ENCODE results near the gene NEAT1. TPM values are rescaled to one million over a fixed set of nuclear protein-coding genes. Genes with fewer than 3 reads are reported as not detected.

The NEAT1 gene
- total RNA-seq, 1 donor from 2014 or later, result 308 TPM

DNA sequence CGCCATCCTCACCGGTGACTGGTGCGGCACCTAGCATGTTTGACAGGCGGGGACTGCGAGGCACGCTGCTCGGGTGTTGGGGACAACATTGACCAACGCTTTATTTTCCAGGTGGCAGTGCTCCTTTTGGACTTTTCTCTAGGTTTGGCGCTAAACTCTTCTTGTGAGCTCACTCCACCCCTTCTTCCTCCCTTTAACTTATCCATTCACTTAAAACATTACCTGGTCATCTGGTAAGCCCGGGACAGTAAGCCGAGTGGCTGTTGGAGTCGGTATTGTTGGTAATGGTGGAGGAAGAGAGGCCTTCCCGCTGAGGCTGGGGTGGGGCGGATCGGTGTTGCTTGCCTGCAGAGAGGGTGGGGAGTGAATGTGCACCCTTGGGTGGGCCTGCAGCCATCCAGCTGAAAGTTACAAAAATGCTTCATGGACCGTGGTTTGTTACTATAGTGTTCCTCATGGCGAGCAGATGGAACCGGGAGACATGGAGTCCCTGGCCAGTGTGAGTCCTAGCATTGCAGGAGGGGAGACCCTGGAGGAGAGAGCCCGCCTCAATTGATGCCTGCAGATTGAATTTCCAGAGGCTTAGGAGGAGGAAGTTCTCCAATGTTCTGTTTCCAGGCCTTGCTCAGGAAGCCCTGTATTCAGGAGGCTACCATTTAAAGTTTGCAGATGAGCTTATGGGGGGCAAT lies 1.1 kb downstream of the NEAT1 start:
- DNase-seq, result no peak

DNA sequence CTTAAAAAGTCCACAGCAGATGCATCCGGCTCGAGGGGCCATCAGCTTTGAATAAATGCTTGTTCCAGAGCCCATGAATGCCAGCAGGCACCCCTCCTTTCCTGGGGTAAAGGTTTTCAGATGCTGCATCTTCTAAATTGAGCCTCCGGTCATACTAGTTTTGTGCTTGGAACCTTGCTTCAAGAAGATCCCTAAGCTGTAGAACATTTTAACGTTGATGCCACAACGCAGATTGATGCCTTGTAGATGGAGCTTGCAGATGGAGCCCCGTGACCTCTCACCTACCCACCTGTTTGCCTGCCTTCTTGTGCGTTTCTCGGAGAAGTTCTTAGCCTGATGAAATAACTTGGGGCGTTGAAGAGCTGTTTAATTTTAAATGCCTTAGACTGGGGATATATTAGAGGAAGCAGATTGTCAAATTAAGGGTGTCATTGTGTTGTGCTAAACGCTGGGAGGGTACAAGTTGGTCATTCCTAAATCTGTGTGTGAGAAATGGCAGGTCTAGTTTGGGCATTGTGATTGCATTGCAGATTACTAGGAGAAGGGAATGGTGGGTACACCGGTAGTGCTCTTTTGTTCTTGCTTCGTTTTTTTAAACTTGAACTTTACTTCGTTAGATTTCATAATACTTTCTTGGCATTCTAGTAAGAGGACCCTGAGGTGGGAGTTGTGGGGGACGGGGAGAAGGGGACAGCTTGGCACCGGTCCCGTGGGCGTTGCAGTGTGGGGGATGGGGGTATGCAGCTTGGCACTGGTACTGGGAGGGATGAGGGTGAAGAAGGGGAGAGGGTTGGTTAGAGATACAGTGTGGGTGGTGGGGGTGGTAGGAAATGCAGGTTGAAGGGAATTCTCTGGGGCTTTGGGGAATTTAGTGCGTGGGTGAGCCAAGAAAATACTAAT lies 1.9 kb downstream of the NEAT1 start:
- DNase-seq, result no peak

DNA sequence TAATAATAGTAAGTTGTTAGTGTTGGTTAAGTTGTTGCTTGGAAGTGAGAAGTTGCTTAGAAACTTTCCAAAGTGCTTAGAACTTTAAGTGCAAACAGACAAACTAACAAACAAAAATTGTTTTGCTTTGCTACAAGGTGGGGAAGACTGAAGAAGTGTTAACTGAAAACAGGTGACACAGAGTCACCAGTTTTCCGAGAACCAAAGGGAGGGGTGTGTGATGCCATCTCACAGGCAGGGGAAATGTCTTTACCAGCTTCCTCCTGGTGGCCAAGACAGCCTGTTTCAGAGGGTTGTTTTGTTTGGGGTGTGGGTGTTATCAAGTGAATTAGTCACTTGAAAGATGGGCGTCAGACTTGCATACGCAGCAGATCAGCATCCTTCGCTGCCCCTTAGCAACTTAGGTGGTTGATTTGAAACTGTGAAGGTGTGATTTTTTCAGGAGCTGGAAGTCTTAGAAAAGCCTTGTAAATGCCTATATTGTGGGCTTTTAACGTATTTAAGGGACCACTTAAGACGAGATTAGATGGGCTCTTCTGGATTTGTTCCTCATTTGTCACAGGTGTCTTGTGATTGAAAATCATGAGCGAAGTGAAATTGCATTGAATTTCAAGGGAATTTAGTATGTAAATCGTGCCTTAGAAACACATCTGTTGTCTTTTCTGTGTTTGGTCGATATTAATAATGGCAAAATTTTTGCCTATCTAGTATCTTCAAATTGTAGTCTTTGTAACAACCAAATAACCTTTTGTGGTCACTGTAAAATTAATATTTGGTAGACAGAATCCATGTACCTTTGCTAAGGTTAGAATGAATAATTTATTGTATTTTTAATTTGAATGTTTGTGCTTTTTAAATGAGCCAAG lies 2.7 kb downstream of the NEAT1 start:
- peak; percentile 62 for DNase-seq

DNA sequence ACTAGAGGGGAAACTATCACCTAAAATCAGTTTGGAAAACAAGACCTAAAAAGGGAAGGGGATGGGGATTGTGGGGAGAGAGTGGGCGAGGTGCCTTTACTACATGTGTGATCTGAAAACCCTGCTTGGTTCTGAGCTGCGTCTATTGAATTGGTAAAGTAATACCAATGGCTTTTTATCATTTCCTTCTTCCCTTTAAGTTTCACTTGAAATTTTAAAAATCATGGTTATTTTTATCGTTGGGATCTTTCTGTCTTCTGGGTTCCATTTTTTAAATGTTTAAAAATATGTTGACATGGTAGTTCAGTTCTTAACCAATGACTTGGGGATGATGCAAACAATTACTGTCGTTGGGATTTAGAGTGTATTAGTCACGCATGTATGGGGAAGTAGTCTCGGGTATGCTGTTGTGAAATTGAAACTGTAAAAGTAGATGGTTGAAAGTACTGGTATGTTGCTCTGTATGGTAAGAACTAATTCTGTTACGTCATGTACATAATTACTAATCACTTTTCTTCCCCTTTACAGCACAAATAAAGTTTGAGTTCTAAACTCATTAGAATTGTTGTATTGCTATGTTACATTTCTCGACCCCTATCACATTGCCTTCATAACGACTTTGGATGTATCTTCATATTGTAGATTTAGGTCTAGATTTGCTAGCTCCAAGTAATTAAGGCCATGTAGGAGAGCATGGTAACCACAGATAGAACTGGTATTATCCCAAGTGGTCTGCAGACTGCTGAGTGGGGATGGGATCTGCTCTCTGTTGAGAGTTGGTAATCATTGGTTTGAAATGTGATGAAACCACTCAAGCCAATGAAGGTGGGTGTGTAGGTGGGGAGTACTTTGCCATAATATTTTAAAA lies 3.6 kb downstream of the NEAT1 start:
- peak; percentile 74 for DNase-seq

DNA sequence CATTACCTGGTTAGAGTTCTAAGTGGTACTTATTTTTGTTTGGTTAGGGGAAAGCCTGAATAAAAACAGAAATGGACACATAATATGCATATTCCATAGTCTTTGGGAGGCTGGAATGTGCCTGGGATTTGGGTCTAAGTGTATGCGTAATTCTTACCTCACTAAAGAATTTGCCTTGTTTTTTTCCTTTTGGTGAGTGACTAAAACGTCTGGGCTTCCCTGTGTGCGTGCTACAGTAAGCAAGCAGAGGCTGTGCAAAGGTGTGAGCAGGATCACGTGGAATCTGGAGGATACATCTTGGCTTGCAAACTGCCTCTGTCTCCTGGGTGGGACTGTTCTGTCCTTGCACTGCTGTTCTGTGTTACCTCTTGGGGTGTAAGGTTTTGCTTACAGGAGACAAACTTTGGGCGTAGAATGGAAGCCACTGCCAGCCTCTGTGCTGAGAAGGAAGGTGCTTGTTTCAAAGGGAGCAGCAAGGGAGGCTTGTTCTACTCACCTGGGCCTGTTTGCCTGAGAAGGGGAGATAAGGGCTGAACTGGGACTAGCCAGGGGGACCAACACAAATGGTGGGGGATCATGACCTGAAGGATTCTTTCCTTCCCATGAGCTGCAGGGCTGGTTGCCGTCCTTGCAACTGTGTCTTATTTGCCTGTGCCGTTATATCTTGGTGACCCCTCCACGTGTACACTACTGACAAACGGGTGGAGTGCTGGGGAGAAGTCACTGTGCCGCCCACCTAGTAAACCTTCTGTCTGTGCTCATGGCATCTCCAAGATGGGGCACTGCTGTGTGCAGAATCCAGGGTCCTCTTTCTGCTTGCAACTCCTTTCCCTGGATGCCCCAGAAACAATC lies 4.5 kb downstream of the NEAT1 start:
- DNase-seq, result no peak

DNA sequence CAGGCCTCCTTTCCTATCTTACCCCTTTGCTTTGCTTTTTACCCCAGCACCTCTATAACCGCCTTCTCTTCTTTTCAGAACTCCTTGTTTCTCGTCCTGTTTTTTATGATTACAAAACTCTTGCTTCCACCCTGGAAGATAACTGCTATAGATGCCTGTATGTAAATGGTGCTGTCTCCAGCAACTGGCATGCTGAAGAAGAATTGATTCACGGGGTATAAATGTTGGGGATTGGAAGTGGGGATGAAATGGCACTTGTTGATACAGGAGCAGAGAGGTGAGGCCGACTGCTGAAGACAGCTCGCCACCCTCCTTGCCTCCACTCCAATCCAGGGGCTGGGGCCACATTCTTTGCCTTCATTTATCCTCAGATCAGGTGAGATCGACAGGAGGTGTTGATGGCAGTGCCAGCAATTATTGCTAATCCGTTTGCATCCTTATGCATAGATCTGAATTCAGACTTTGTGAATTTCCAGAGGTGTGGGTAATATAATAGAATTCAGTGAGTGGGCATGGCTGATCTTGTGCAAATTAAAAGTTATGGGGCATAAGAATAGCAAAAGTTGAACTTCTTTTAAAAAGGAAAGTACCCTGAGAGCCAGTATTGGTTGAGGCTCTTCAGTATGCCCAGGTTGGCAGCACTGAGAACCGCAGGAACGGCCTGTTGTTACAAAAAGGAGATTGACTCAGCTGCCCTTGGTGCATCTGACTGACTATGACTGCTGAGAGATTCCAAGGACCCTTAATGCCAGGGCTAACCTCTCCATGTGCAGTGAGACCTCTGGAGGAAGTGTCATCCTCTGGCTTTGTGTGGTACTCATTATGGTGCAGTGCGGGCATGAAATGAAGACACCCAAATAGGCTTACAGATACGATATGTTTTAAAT lies 5.3 kb downstream of the NEAT1 start:
- DNase-seq, result no peak

DNA sequence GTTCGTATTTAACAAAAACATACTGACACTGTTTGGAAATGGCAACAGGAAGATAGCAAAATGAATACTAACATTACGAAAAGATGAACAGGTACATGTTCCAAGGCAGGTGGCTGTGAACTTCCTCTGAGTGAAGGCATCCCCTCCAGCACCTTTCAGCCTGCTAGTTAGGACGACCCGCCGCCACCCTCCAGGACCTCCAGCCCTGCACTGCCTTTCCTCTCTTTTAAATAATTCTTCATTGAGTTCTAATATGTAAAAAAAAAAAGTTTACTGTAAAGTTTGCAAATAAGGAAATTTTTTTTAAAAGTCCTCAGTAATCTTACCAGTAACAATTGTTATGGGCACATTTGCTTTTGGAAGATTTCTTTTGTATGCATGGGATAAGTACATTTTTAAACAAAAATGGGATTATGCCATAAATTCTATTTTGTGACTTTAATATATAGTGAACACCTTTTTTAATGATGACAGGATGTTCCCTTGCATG lies 6.0 kb downstream of the NEAT1 start:
- DNase-seq, result no peak

DNA sequence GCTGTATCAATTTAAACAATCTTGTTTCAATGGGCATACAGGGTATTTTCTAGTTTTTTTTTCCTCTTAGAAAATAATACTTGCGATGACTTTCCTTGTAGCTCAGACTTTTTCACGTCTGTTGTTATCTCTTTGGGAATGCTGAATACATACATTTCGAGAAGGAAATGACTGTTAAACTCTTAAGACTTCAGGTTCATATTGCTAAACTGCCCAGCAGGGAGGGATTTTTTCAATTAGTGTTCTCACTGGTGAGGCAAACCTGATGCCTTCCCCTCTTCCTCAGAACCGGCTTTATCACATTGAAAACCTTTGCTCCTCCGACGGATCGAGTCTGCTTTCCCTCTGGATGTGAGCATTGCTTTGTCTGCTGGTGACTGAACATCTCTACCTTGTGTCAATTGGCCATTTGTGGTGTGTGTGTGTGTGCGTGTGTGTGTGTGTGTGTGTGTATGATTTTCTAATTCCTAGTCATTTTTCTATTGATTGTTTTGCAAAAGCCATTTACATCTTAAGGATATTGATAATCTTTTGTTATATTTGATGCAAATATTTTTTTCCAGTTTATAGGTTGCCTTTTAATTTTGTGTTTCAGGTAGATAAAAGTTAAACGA lies 6.6 kb downstream of the NEAT1 start:
- no peak for DNase-seq

DNA sequence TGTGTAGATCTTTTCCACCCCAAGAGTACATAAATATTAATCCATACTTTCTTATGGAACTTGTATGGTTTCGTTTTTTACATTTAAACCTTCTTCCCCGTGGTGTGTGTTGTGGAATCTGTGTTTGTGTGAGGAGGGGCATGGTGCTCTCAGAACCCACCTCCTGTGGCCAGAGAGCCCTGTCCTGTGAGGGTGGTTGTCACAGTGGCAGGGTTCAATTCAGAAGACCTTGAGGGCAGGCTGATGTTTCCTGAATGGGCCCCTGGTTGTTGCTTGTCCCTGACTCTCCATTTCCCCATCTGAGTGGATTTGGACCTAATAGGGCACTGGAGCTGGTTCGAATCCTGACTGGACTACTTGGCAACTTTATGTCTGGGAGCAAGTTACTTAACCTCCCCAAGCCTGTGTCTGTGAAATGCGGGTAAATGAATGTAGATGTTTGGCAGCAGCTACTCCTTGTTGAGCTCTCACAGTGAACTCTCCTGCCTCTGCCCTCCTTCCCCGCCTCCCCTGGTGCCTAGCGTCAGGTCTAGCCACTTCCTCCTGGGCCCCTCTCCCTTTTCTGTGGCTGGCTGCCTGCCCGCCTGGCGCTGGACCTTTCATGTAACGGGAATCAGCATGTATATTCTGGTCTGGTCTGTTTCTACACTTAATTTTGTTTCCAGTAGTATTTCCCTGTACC lies 7.3 kb downstream of the NEAT1 start:
- no peak for DNase-seq

DNA sequence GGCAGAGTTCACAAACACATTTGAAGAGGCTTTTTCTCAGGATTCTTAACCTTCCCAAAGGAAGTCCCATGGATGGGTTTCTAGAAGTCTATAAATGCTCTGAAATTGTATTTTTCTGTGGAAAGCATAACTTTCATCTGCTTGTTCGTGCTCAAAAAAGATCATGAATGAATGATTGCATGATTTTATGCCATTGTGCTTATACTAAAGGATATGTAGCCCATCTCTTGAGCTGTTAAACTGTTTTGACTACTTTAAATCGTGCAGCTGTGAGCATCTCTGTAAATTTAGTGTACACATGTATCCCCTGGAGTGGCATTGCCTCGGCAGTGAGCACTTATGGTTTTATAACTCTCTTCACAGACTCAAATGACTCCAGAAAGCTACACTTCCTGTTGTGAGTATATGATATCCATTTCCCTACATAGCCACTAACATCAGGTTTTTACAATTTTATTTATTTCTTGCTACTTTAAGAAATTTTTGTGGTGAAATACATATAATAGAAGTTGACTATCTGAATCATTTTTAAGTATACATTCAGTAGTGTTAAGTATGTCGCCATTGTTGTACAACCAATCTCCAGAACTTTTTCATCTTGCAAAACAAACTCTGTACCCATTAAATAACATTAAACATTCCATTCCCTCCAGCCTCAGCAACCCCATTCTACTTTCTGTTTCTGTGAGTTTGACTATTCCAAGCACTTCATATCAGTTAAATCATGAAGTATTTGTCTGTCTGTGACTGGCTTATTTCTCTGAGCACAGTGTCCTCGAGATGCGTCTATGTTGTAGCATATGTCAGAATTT lies 8.0 kb downstream of the NEAT1 start:
- DNase-seq, result no peak

DNA sequence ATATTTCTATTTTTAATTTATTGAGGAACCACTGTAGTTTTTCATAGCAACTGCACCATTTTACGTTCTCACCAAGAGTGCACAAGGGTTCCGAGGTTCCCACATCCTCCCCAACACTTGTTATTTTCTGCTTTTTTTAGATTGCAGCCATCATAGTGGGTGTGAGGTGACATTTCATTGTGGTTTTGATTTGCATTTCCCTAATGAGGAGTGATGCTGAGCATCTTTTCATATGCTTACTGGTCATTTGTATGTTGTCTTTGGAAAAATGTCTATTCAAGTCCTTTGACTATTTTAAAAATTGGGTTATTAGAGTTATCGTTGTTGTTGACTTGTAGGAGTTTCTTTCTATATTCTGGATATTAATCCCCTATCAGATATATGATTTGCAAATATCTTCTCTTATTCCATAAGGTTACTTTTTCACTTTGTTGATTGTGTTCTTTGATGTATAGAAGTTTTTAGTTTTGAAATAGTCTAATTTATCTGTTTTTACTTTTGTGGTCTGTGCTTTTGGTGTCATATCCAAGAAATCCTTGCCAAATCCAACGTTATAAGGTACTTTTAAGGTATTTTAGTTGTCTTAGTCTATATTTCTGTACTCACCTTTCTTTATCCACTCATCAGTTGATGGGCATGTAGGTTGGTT lies 9.0 kb downstream of the NEAT1 start:
- DNase-seq, result no peak

DNA sequence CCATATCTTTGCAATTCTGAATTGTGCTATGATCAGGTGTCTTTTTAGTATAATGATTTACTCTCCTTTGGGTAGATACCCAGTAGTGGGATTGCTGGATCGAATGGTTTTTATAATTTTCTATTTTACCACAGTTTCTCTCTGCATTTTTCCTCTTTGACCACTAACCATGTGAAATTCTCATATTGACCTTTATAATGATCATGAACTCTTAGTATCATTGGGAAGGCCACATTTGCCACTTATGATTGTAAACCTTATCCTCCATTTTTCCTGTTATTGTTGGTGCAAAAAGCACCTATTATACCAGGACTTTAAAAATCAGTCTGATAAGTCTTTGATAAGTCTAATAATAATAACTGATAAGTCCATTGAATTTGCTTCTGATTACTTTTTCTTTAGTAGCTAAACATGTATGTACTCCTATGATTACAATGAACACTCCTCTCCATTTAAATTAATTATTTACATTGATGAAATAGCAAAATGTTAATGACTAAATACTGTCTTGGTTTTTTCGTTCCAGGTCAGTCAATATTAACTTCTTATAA lies 9.6 kb downstream of the NEAT1 start:
- no peak for DNase-seq

DNA sequence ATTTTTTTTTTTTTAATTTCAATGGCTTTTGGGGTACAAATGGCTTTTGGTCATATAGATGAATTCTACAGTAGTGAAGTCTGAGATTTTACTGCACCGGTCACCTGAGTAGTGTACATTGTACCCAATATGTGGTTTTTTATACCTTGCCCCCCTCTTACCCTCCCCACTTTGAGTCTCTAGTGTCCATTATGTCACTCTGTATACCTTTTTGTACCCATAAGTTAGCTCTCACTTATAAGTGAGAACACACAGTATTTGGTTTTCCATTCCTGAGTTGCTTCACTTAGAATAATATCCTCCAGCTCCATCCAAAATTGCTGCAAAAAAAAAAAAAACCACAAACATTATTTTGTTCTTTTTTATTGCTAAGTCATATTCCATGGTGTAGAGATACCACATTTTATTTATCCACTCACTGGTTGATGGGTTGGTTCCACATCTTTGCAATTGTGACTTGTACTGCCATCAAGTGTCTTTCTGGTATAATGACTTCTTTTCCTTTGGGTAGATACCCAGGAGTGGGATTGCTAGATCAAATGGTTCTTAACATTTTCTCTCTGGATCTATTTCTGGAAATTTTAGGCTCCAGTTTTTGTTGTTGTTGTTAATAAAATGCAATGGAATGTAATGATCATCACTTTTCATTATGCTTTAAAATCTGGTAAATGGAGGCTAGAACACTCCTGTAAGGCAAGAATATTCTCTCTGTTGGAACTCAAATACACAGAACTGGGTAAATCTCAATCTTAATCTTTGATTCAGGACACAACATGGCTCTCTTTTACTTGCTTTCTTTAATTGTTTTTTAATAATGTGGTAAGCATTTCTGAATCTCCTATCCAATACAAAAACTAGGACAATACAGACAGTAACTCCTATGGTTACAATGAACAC lies 10.3 kb downstream of the NEAT1 start:
- DNase-seq, result no peak

DNA sequence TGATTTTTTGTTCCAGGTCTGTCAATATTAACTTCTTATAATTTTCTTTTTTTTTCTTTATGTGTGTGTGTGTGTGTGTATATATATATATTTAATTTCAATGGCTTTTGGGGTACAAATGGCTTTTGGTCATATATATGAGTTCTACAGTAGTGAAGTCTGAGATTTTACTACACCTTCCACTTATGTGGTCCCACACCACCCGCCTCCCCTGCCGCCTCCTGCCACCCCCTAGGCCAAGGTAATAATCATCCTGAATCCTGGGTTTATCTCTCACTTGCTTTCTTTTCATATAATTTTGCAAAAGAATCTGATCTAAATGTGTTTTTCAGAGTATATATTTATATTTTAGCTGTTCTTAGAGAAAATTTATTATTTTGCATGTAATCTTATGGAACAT lies 11.1 kb downstream of the NEAT1 start:
- no peak for DNase-seq

DNA sequence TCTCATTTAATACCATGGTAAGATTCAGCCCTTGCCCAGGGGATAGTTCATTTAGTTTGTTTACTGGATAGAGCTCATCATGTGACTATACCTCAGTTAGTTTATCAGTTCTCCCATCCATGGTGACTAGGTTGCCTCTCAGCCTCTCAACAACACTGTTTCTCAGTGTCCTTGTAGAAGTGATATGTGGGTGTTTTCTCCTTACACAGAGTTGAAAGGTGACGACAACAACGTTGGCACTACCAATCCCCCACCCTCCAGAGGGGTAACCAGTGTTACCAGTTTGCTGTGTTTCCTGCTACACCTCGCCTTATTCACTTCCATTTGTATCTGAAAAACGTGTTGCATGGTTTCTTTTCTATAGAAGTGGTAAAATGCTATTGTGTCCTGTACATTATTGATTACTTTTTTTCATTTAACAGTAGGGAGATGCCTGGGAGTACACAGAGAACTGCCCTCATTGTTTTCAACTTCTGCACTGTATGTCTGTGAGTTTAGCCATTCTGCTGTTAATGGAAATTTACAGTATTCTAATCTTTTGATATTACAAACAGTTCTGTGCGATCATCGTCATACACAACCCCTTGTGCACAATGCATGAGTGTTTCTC lies 11.6 kb downstream of the NEAT1 start:
- DNase-seq, result no peak

All from skin of body (tissue), 2 donors.